NCI-H1105 treated with DMSO at 0.1 percent for 48 hours (cell line): Measurements from ENCODE around the gene TOM1L2.
"Not testable (repeated sequence)": the region's sequence is repeated elsewhere in the genome, so short reads cannot be mapped to it uniquely, and the experiment has no call there.

Source experiments
- DNase-seq: peaks from one replicate; lab custom pipeline; 2025; lab: John Stamatoyannopoulos, UW

TOM1L2 gene

GRCh38 chr17:17972126-17972951 lies at the start of gene TOM1L2, which contains the start of gene DRC3:
Gene TOM1L2, minus strand, starts transcription at chr17:17972400. Its CDS starts 87 bp downstream, at chr17:17972313.
Gene DRC3, plus strand, starts transcription at chr17:17972862. Its CDS starts 4,737 bp downstream, at chr17:17977599.
- DNase-seq: peak; percentile 100

DNA sequence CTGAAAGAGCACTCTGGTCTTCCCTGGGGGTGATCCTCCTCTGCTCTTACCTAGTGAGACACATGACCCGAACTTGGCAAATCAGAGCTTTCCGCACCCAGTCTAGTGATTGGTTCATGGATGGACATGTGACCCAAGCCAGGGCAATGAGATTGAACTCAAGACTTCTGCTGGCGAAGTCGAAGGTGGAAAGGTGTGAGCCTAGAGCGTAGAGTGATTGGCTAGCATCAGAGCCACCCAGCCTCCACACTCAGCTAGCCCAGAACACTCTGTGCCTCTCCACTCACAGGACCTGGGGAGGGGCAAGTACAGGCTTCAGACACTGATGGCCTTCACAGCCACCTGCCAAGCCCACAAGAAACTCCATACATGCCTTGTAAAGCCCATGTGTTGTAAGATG lies 49.2 kb upstream of the TOM1L2 start:
- no peak for DNase-seq

DNA sequence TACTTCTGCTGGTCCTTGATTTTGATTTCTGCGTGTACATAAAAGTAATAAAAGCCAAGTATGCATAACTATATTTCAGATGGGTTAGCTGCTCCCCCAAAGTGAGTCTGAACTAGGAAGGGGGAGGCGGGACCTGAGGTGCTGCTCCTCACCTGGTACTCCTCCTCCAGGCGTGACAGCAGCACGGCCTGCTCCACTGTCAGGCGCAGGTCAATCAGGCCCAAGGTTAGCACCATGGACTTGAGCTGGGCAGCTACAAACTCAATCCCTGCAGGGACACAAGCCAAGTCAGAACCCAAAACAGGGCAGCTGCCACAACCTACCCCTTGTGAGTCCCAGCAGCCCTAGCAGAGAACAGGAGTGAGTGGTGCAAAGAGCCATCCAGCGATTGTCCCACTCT lies 48.8 kb upstream of the TOM1L2 start:
- DNase-seq: no peak

- DNase-seq: no peak
Measured at GRCh38 chr17:18019838-18020154, 47.6 kb upstream of the TOM1L2 start.

DNA sequence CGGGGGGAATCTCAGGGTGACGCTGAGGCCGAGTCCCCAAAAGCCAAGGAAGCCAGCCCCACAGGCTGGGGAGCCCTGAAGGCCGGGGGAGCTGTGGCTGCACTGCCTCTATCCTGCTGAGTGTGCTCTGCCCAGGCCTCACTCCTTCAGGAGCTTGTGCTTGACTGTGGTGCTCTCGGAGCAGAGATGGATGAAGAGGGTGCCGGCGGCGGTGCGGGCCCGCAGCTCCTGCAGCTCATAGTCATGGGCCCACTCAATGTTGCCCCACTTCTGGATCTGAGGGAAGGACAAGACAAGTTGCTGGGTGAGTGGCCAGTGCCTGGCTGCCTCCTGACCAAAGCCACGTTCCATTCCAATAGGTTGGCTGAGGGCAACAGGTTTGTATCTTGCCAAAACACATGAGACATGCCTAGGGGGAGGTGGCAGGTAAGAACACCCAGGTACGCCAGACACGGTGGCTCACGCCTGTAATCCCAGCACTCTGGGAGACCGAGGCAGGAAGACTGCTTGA lies 46.3 kb upstream of the TOM1L2 start:
- DNase-seq: no peak

GRCh38 chr17:18017958-18018357 lies 45.8 kb upstream of the TOM1L2 start:
- no peak for DNase-seq

GRCh38 chr17:18016426-18016825 lies 44.2 kb upstream of the TOM1L2 start:
- DNase-seq: no peak

DNA sequence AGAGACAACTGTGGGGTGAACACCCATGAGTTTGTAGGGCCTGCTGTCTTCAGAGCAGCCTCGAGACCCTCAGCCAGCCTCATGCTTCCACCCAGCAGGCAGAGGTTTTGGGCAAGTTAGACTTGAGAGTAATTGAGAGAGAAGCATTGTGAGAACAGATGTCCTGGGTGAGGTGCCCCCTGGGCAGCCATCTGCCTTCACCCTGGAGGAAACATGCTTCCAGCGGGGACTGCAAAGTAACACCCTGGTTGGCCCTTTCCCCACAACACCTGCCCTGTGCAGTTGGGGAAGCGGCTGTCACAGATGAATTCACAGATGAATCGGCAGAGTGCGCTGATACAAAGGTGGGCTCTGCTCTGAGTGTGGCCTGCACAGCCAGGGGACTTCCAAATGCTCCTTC lies 43.4 kb upstream of the TOM1L2 start:
- DNase-seq: no peak

DNA sequence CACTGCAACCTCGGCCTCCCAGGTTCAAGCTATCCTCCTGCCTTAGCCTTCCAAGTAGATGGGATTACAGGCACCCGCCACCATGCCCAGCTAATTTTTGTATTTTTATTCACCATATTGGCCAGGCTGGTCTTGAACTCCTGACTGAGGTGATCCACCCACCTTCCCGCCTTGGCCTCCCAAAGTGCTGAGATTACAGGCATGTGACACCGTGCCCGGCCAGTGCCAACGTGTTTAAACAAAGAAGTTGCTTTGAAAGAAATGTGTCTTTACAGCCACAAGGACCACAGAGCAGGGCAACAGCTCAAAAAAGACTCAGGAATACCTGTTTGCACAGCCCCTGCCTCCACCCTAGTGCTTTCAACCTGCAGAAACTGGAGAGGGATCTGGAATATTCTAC lies 41.8 kb upstream of the TOM1L2 start:
- DNase-seq: no peak

- no peak for DNase-seq
Measured at GRCh38 chr17:18011286-18011685, 39.1 kb upstream of the TOM1L2 start.

- no peak for DNase-seq
Measured at GRCh38 chr17:18009609-18010420, 37.6 kb upstream of the TOM1L2 start.

- DNase-seq: no peak
Measured at GRCh38 chr17:18008496-18009268, 36.5 kb upstream of the TOM1L2 start.

DNA sequence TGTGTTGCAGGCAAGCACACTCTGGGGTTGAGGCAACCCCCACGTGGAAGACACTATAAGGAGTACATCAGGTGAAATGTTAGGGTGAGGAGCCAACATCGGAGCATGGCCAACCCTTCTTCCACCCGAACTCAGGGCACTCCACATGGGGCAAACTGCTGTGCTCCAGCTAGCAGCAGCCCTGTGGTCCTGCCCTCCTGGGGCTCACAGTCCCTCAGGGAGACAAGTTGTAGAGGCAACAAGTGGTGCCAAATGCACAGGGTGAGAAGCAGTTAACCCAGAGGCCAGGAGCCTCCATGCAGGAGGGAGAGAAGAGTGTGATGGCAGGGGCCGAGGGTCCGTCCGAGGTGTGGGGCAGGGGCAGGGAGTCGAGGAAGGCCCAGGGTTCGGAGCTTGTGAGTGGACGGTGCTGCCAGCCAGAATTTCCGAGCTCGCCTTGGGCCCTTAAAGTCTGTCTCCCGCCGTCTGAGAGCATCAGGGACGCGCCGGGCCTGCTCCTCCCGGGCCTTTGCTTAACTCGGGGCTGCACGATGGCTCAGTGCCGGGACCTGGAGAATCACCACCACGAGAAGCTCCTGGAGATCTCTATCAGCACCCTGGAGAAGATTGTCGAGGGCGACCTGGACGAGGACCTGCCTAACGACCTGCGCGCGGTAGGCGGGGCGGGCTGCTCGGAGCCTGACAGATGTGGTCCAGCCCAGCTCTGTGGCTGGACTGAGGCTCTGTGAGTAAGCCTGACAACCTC lies 34.5 kb upstream of the TOM1L2 start:
- DNase-seq: no peak

DNA sequence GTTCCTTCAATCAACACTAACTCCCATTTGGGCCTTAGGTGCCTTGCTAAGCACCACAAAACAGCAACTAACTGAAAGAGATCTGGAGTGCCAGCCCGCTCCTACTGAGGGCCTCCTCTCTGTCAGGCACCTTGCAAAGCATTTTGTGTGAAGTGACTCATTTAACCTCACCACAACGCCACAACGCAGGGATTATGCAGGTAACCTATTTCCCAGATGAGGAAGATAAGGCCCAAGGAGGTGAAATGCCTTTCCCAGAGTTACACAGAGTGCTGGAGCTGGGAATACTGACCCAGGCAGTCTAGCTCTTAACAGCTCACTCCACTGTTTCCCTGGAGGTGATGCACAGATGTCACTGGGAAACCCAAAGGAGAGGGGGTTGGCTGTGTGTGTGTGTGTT lies 33.3 kb upstream of the TOM1L2 start:
- no peak for DNase-seq

DNA sequence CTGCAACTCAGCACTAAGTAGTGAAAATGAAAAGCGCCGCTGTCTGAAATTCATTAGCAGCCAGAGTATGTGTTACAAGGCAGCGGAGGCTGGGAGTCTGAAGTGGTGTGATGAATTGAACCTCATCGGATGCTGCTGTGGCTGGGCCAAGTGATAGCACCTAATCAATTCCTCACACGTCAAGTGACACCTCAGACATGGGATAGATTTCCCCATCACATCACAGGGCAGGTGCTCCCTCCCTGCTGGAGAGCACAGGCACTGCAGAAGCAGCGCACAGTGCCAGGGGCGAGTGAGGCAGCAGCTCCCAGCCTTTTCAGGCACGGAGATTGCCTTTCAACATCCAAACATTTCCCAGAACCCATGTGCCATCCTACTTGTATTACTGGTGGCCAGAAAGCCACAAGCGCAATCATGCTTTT lies 32.7 kb upstream of the TOM1L2 start:
- DNase-seq: peak; percentile 9

GRCh38 chr17:18004345-18004744 lies 32.1 kb upstream of the TOM1L2 start:
- peak; percentile 95 for DNase-seq

DNA sequence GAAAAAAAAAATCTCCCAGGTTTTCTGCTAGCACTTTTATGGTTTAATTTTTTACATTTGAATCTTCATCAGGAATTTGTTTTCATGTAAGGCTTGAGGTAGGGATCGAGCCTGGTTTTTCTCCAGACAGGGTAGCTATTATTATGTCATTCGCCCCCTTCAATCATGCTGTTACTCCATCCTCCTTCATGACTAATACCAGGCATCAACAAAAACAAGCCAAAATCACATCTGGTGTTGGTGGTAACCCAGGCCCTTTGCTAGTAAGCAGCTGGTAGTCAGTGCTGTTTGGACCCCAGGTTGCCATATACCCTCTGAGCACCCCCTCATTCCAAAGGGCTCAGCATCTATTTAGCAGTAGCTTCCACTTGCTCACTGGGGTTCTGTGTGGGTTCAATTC lies 30.0 kb upstream of the TOM1L2 start:
- DNase-seq: no peak

GRCh38 chr17:18000030-18000408 lies 27.8 kb upstream of the TOM1L2 start:
- DNase-seq: no peak

DNA sequence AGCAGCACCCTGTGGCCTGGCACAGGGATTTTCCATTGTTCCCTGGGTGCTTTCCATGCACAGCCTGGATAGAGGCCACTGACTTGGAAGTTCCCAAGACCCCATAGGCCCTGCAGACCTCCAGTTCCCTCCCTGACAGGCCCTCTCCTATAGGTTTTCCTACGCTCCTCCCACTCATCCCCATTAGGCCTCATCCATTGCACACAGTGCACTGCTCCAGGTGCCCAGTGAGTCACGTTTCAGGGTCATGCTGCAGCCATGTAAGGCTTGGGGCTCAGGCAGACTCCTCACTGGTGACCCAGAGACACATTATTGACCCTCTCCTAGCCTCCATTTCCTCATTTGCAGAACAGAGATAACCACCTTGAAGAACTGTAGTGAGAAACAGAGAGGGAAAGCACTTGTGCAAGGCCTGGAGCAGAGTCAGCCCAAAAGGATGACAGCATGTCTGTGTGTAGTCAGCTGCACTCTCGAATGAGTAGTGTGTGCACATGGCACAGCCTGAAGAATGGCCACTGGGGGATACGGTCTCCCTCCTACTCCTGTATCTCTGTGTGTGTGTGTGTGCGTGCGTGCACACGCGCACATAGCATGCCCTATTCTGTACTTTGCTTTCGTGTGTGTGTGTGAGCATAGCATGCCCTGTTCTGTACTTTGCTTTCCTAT lies 27.3 kb upstream of the TOM1L2 start:
- DNase-seq: no peak

DNA sequence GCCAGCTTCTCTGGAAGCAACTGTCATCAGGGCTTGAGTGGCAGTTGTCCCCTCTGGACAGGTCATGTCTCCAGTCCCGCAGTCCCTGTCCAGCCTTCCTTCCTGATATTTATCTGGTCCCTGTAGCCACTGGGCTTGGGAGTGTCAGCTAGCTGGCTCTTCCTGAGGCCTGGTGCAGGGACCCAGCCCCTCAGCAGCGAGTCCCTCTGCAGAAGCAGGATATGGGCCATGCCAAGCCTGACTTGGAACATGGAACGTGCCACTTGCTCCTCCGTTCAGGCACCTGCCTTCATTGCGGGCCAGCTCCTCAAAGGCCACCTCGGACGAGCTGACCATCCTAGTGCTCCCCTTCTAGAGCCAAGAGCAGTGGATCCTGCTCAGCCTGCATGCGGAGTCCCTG lies 26.7 kb upstream of the TOM1L2 start:
- DNase-seq: no peak

DNA sequence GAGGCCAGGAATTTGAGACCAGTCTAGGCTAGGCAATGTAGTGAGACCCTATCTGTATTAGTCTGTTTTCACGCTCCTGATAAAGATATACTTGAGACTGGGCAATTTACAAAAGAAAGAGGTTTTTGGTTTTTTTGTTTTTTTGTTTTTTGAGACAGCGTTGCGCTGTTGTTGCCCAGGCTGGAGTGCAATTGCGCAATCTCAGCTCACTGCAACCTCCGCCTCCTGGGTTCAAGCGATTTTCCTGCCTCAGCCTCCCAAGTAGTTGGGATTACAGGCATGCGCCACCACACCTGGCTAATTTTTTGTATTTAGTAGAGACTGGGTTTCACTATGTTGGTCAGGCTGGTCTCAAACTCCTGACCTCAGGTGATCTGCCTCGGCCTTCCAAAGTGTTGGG lies 23.7 kb upstream of the TOM1L2 start:
- DNase-seq: not testable (repeated sequence)
